ENCODE data around the gene SMARCC2.

- TF ChIP-seq POLR2AphosphoS5 (IDR thresholded peaks at IDR 0.05; ENCODE audit: low read depth, low read length) (no peak), TAF1 (IDR thresholded peaks at IDR 0.05; ENCODE audit: borderline replicate concordance, insufficient read depth, low read length) (no peak), REST (IDR thresholded peaks at IDR 0.05; ENCODE audit: insufficient read depth in 1 of 2, low read depth in 2 of 2, low read length in 2 of 2) (no peak), SIN3A (IDR thresholded peaks at IDR 0.05; ENCODE audit: borderline replicate concordance, insufficient read depth, low read length) (no peak), FOXP2 (optimal IDR thresholded peaks at IDR 0.05; ENCODE audit: borderline replicate concordance, extremely low read depth, extremely low read length, insufficient read depth) (no peak)
Observed at GRCh38 chr12:56137853-56138571, 51.3 kb downstream of the SMARCC2 start.
